GM12873 (cell line): ENCODE results near the gene KLHL21.

Experiments used
- TF ChIP-seq, protein P1 (sequence below): IDR thresholded peaks from 2 replicates; pipeline ENCODE4 v1.5.1; 2012; ENCODE audit warnings: low read depth, mild to moderate bottlenecking, moderate library complexity, low read length, control low read depth; ENCODE audit not compliant: insufficient read depth; ENCODE audit errors: missing control alignments

Gene KLHL21

GRCh38 chr1:6557597-6557996 is 45.1 kb downstream of the KLHL21 start:
- TF ChIP-seq, protein P1, sequence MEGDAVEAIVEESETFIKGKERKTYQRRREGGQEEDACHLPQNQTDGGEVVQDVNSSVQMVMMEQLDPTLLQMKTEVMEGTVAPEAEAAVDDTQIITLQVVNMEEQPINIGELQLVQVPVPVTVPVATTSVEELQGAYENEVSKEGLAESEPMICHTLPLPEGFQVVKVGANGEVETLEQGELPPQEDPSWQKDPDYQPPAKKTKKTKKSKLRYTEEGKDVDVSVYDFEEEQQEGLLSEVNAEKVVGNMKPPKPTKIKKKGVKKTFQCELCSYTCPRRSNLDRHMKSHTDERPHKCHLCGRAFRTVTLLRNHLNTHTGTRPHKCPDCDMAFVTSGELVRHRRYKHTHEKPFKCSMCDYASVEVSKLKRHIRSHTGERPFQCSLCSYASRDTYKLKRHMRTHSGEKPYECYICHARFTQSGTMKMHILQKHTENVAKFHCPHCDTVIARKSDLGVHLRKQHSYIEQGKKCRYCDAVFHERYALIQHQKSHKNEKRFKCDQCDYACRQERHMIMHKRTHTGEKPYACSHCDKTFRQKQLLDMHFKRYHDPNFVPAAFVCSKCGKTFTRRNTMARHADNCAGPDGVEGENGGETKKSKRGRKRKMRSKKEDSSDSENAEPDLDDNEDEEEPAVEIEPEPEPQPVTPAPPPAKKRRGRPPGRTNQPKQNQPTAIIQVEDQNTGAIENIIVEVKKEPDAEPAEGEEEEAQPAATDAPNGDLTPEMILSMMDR: no peak

GRCh38 chr1:6554907-6555778 is 47.5 kb downstream of the KLHL21 start, which contains the start of gene TAS1R1:
Gene TAS1R1, plus strand, starts transcription at chr1:6555307. Its CDS starts 67 bp downstream, at chr1:6555374.
- TF ChIP-seq, protein P1: no peak

GRCh38 chr1:6554031-6554906 is 48.4 kb downstream of the KLHL21 start, which contains the start of gene NOL9:
Gene NOL9, minus strand, starts transcription at chr1:6554513. Its CDS starts 11 bp downstream, at chr1:6554502.
- TF ChIP-seq, protein P1: peak; percentile 93

DNA sequence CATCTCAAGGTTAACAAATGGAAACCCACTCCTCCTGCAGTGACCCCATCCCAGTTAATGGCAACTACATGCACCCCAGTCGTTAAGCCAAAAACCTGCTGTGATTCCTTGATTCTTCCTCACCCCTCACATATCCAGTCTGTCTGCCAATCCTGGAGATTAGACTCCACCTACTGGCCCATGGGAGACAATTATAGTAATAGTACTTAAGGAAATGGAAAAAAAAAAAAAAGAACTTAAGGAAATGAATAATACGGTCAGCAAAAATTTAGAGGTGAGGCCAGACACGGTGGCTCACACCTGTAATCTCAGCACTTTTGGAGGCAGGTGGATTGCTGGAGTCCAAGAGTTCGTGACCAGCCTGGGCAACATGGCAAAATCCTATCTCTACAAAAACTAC is 55.4 kb downstream of the KLHL21 start:
- TF ChIP-seq, protein P1: no peak

DNA sequence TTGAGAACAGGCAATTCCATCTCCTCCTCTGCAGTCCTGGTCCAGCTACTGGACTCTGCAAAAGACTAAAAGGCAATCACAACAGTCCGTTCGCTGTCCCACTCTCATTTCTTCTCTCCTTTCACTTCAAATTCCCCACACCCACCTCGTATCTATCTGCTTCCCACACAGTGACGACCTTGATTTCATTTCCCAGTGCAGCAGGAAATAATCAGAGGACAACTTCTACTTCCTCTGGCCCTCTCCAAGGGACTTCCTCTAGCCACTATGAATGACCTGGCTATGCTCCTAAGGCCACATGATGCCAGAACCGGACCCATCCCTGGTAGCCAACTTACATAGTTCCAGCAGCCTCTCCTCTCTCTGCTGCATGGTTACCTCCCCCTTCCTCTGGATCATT is 56.3 kb downstream of the KLHL21 start:
- TF ChIP-seq, protein P1: no peak

DNA sequence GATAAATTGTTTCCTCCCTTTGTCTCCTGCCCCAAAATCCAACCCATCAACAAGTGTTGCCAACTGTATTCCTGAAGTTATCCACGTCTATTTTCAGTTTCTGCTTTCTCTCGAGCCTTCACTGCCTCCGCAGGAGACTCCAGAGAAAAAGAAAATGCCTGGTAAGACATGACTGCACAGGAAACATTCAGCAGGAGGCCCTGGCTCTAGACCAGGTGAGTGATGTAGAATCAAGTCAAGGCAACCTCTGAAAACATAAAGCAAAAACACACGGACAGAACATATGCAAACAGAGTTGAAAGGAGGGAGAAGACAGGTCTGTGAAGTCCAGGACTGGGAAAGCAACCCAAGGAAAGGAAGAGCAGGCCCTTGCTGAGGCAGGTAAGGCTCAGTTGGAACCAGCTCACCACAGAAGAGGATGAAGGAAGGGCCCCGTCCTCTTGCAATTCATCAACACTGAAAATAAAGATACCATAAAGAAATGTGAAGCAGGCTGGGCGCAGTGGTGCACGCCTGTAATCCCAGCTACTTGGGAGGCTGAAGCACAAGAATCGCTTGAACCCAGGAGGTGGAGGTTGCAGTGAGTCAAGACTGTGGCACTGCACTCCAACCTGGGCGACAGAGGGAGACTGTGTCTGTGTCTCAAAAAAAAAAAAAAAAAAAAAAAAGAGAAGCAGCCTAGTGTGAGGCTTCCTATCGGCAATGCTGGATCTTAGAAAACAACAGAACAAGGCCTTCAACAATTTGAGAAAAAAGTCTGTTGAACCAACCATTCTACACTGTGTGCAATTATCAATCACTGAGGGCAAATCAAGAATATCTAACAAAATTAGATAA is 57.2 kb downstream of the KLHL21 start:
- TF ChIP-seq, protein P1: no peak
